Type B pancreatic cell (in vitro differentiated cells): Measurements from ENCODE around the gene PCDH10. TPM values are rescaled to one million over a fixed set of nuclear protein-coding genes. Genes with fewer than 3 reads are reported as not detected.

ENCODE experiments used
- DNase-seq: peaks from one replicate; pipeline ENCODE4 v3.0.0; 2021; ENCODE audit warnings: mixed read lengths; ENCODE audit not compliant: unreplicated experiment; ENCODE audit errors: extremely low spot score
- H3K27ac Mint-ChIP-seq: 2 replicates; pipeline ENCODE4 v1.8.0; 2021; ENCODE audit warnings: mild to moderate bottlenecking, mixed read lengths
- H3K27me3 Mint-ChIP-seq: 2 replicates; pipeline ENCODE4 v1.8.0; 2021; ENCODE audit warnings: mixed read lengths
- H3K36me3 Mint-ChIP-seq: 2 replicates; pipeline ENCODE4 v1.8.0; 2021; ENCODE audit warnings: mixed read lengths
- H3K4me1 Mint-ChIP-seq: one replicate; pipeline ENCODE4 v1.8.0; 2021; ENCODE audit warnings: mixed read lengths; ENCODE audit not compliant: unreplicated experiment
- H3K4me3 Mint-ChIP-seq: 2 replicates; pipeline ENCODE4 v1.8.0; 2021; ENCODE audit warnings: mild to moderate bottlenecking, mixed read lengths
- H3K9me3 Mint-ChIP-seq: 2 replicates; pipeline ENCODE4 v1.8.0; 2021; ENCODE audit warnings: mixed read lengths
- CTCF ChIP-seq: fragments of 200-600 bp; sonication (generic); conservative IDR thresholded peaks from 2 replicates; pipeline ENCODE4 v1.5.0; 2021; ENCODE audit warnings: antibody characterized with exemption, mild to moderate bottlenecking
- total RNA-seq: library from RNA; stranded (reverse); gene quantifications from 2 replicates; pipeline ENCODE4 v1.2.1, GENCODE V29; 2021; ENCODE audit warnings: low replicate concordance

The PCDH10 gene
- total RNA-seq, 1 donor from 2014 or later = 61.9 TPM

DNA sequence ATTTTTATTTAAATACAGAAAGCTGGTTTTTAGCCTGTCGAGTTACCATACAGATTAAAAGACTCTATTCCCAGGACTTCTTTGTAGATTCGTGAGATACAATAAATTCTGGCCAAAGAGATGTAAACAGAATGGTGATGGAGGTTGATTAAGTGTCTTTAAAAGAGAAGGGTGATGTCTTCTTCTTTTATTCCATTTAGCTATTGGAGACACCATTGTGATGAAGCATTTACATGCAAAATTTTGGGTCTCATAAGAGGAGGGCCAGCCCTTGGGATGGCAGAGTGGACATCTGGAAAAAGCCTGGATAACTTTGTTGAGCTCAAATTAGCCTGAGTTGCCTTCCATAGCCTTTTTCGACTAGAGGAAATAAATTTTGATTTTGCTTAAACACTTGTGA, 21.6 kb upstream of the PCDH10 start:
- Mint-ChIP-seq H3K4me3 (no peak overlapping the region), H3K27me3 (no peaks in the 10 kb centered on the region), H3K4me1 (no peaks in the 10 kb centered on the region), H3K36me3 (no peaks in the 10 kb centered on the region), H3K9me3 (no peaks in the 10 kb centered on the region), H3K27ac (no peak overlapping the region)
- DNase-seq = no peak
- TF ChIP-seq CTCF = no peak

DNA sequence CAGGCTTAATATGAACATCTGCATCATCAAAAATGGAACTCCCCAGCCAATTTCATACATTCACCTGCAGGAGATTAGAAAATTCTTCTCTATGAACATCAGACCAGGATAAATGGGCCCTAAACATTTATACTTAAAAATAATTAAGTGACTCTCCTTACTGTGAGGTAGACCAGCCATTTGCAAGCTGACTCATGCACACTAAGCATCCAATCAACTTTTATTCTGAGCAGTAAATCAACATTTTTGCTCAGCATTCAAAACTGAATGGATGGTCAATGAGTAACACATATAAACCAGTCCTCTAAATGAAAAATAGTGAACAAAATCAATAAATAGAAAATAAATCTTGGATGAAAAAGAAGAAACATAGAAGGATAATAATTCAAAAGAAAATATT, 19.9 kb upstream of the PCDH10 start:
- TF ChIP-seq CTCF = no peak
- no peaks in the 10 kb centered on the region for H3K27me3 Mint-ChIP-seq
- no peak for DNase-seq
- H3K36me3 Mint-ChIP-seq = no peaks in the 10 kb centered on the region
- no peaks in the 10 kb centered on the region for H3K9me3 Mint-ChIP-seq
- H3K27ac Mint-ChIP-seq = no peak overlapping the region
- H3K4me3 Mint-ChIP-seq = no peak overlapping the region
- H3K4me1 Mint-ChIP-seq = no peaks in the 10 kb centered on the region

DNA sequence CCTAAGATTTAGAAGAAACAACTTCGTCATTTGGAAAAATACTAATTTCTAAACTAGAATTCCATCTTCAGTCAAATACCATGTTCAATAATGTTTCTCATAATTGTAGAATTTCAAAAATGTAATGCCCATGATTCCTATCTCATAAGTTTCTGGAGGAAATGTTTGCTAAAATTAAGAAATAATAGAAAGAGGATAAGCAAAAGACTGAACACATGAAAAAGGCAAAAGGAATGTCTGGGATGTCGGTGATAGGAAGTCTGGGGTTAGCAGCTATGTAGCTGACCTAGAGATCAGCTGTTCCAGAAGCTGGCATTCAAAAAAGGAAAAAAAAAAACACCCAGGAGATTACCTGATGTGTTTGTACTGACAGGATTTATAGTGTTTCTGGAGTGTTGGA, 18.9 kb upstream of the PCDH10 start:
- no peaks in the 10 kb centered on the region for H3K27me3 Mint-ChIP-seq
- H3K9me3 Mint-ChIP-seq = no peaks in the 10 kb centered on the region
- no peaks in the 10 kb centered on the region for H3K4me1 Mint-ChIP-seq
- no peak overlapping the region for H3K4me3 Mint-ChIP-seq
- DNase-seq = no peak
- no peak for TF ChIP-seq CTCF
- H3K36me3 Mint-ChIP-seq = no peaks in the 10 kb centered on the region
- no peak overlapping the region for H3K27ac Mint-ChIP-seq

DNA sequence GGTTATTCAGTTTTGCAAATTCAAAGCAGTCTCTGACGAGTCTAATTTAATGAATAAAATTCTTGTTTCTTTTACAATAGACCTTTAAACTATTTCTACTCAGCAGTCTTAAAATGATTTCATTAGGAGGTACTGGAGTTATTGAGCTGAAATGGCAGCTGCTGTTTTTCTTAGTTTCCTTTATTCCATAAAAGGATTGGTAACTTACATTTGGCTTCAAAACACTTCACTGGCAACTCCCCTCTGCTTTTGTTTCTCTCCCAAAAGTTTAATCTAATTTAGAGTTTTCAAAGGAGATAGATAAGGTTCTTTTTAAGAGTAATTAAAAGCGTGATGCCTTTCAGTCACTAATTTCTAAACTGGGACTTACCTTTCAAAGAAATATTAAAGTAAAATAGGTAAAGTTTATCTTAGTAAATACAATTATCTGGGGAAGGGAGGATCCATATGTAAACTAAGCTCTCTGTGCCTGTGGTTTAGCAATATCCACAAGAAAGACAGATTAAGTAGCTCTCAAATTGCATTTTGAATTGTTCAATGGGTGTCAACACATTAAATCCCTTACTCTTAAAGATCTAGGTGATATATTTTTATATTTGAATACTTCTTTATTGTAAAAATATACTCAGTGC, 17.1 kb upstream of the PCDH10 start:
- Mint-ChIP-seq H3K4me3 (no peak overlapping the region), H3K36me3 (no peaks in the 10 kb centered on the region), H3K9me3 (no peaks in the 10 kb centered on the region), H3K27ac (no peak overlapping the region), H3K4me1 (no peaks in the 10 kb centered on the region), H3K27me3 (no peaks in the 10 kb centered on the region)
- no peak for DNase-seq
- no peak for TF ChIP-seq CTCF

DNA sequence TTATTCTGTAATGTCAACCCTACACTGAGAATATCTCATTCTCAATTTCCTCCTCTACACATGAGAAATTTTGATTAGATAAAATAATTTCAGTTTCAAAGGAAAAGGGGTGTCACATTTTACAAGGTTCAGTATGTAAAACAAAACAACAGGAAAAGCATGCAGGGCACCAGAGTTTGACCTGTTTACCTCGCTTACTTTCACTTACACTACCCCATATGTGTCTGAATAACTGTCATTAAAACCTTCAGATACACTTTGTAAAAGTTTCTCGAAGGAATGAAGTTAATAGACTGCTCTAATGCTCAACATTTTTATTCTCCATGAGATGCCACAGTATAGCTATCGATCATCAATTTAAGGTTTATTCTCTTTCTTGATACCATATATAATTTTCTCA, 12.3 kb upstream of the PCDH10 start:
- Mint-ChIP-seq H3K4me1 (no peaks in the 10 kb centered on the region), H3K4me3 (no peak overlapping the region), H3K9me3 (no peaks in the 10 kb centered on the region), H3K27me3 (peaks cover 4% of the 10 kb centered on the region), H3K27ac (no peak overlapping the region), H3K36me3 (no peaks in the 10 kb centered on the region)
- no peak for TF ChIP-seq CTCF
- no peak for DNase-seq

- no peaks in the 10 kb centered on the region for H3K4me1 Mint-ChIP-seq
- no peak for DNase-seq
- peaks cover 6% of the 10 kb centered on the region for H3K27me3 Mint-ChIP-seq
- no peaks in the 10 kb centered on the region for H3K36me3 Mint-ChIP-seq
- no peak overlapping the region for H3K27ac Mint-ChIP-seq
- no peaks in the 10 kb centered on the region for H3K9me3 Mint-ChIP-seq
- no peak overlapping the region for H3K4me3 Mint-ChIP-seq
- TF ChIP-seq CTCF = no peak
These were observed 11.5 kb upstream of the PCDH10 start for GRCh38 chr4:133137571-133137970.
